Keratinocyte (primary cell): ENCODE results near the gene FOCAD.

Experiments
- CTCF ChIP-seq, 3 experiments: IDR thresholded peaks in 1 of 3; conservative IDR thresholded peaks in 1 of 3; optimal IDR thresholded peaks in 1 of 3; 2 replicates in 2 of 3; 3 replicates in 1 of 3; pipeline versions ENCODE3 to v1.5.1; 2011; ENCODE audit warnings: low read length in 3 of 3, mild to moderate bottlenecking in 3 of 3, moderate library complexity in 2 of 3, control low read depth in 1 of 3, inconsistent platforms in 1 of 3; ENCODE audit not compliant: insufficient read depth in 2 of 3; ENCODE audit errors: extremely low read depth in 1 of 3
- EZH2 ChIP-seq: IDR thresholded peaks from one replicate; pipeline ENCODE4 v1.6.1; 2012; ENCODE audit warnings: inconsistent platforms, mild to moderate bottlenecking, low read length, moderate library complexity

GRCh38 chr9:20996809-20997208, 312.8 kb downstream of the FOCAD start:
- no peak for TF ChIP-seq CTCF (optimal IDR thresholded peaks at IDR 0.05 in 1 of 3, IDR thresholded peaks at IDR 0.05 in 1 of 3, conservative IDR thresholded peaks at IDR 0.05 in 1 of 3; ENCODE audit: extremely low read depth in 1 of 3, insufficient read depth in 2 of 3, low read length in 3 of 3)
- no peak for TF ChIP-seq EZH2
